Testis (tissue), 2 donors: ENCODE results near the gene BCAR3.

ENCODE experiments used
- POLR2A ChIP-seq: fragments of 450-650 bp; IDR thresholded peaks from one replicate; pipeline ENCODE4 v1.6.1; 2017; ENCODE audit warnings: antibody characterized with exemption, mild to moderate bottlenecking, moderate library complexity
- TF ChIP-seq, protein P1 (sequence below), 3 experiments: fragments of 450-650 bp in 2 of 3; fragments of 200-600 bp in 1 of 3; sonication (generic) in 1 of 3; IDR thresholded peaks; one replicate each; pipeline ENCODE4 v1.5.1; 2016 to 2019; ENCODE audit warnings: antibody characterized with exemption in 3 of 3, mild to moderate bottlenecking in 2 of 3, moderate library complexity in 1 of 3

DNA sequence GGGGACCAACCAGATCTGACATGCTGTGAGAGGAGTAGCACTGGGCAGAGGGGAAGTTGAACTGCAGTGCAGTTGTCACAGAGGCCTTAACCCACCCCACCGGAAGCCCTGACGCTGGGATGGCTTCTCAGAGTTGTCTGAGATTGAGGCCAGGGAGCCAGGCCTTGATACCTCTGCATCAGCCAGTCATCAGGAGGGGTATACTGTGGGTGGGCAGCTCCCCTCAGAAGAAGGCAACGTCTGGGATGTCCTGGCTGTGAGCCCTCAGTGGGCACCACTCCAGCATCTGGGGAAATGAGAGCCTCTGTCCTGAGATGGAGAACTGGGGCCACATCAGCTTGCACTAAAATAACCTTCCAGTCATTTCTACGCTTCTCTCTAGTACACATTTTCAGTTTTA lies 47.9 kb upstream of the BCAR3 start:
- TF ChIP-seq, protein P1, sequence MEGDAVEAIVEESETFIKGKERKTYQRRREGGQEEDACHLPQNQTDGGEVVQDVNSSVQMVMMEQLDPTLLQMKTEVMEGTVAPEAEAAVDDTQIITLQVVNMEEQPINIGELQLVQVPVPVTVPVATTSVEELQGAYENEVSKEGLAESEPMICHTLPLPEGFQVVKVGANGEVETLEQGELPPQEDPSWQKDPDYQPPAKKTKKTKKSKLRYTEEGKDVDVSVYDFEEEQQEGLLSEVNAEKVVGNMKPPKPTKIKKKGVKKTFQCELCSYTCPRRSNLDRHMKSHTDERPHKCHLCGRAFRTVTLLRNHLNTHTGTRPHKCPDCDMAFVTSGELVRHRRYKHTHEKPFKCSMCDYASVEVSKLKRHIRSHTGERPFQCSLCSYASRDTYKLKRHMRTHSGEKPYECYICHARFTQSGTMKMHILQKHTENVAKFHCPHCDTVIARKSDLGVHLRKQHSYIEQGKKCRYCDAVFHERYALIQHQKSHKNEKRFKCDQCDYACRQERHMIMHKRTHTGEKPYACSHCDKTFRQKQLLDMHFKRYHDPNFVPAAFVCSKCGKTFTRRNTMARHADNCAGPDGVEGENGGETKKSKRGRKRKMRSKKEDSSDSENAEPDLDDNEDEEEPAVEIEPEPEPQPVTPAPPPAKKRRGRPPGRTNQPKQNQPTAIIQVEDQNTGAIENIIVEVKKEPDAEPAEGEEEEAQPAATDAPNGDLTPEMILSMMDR (IDR thresholded peaks at IDR 0.05): no peak
- no peak for TF ChIP-seq POLR2A
